ENCODE measurements around the gene DIP2C.
"Not testable (repeated sequence)": the region's sequence is repeated elsewhere in the genome, so short reads cannot be mapped to it uniquely, and the experiment has no call there.

DIP2C gene

GRCh38 chr10:394439-395101 is 294.9 kb downstream of the DIP2C start:
- H3K4me3 Mint-ChIP-seq, H3K36me3 Mint-ChIP-seq, CTCF ChIA-PET, H3K4me1 Mint-ChIP-seq, DNase-seq, H3K27ac Mint-ChIP-seq, H3K27me3 Mint-ChIP-seq, H3K9me3 Mint-ChIP-seq: not testable (repeated sequence)

- CTCF ChIA-PET: no interaction called here
- no peak overlapping the region for H3K27ac Mint-ChIP-seq
- no peak overlapping the region for H3K4me3 Mint-ChIP-seq
- H3K36me3 Mint-ChIP-seq: no peaks in the 10 kb centered on the region
- H3K9me3 Mint-ChIP-seq: no peaks in the 10 kb centered on the region
- DNase-seq: no peak
- no peaks in the 10 kb centered on the region for H3K4me1 Mint-ChIP-seq
- peaks cover 3% of the 10 kb centered on the region for H3K27me3 Mint-ChIP-seq
Observed at GRCh38 chr10:393787-394438, 295.6 kb downstream of the DIP2C start.

GRCh38 chr10:393106-393745 is 296.2 kb downstream of the DIP2C start:
- DNase-seq: no peak
- no peaks in the 10 kb centered on the region for H3K4me1 Mint-ChIP-seq
- H3K27ac Mint-ChIP-seq: no peak overlapping the region
- CTCF ChIA-PET: no interaction called here
- H3K27me3 Mint-ChIP-seq: peaks cover 3% of the 10 kb centered on the region
- no peaks in the 10 kb centered on the region for H3K9me3 Mint-ChIP-seq
- H3K36me3 Mint-ChIP-seq: no peaks in the 10 kb centered on the region
- no peak overlapping the region for H3K4me3 Mint-ChIP-seq

GRCh38 chr10:392705-393037 is 296.8 kb downstream of the DIP2C start:
- Mint-ChIP-seq H3K9me3 (no peaks in the 10 kb centered on the region), H3K36me3 (no peaks in the 10 kb centered on the region), H3K27me3 (peaks cover 3% of the 10 kb centered on the region), H3K27ac (no peak overlapping the region), H3K4me3 (no peak overlapping the region), H3K4me1 (no peaks in the 10 kb centered on the region)
- DNase-seq: no peak
- CTCF ChIA-PET: no interaction called here

- no peaks in the 10 kb centered on the region for H3K9me3 Mint-ChIP-seq
- H3K27me3 Mint-ChIP-seq: no peaks in the 10 kb centered on the region
- H3K4me3 Mint-ChIP-seq: no peak overlapping the region
- H3K4me1 Mint-ChIP-seq: no peaks in the 10 kb centered on the region
- CTCF ChIA-PET: no interaction called here
- H3K36me3 Mint-ChIP-seq: no peaks in the 10 kb centered on the region
- H3K27ac Mint-ChIP-seq: no peak overlapping the region
- DNase-seq: no peak
Observed at GRCh38 chr10:391847-392704, 297.4 kb downstream of the DIP2C start.

GRCh38 chr10:391305-391704 is 298.2 kb downstream of the DIP2C start:
- CTCF ChIA-PET: no interaction called here
- no peaks in the 10 kb centered on the region for H3K36me3 Mint-ChIP-seq
- no peaks in the 10 kb centered on the region for H3K9me3 Mint-ChIP-seq
- H3K27me3 Mint-ChIP-seq: no peaks in the 10 kb centered on the region
- no peaks in the 10 kb centered on the region for H3K4me1 Mint-ChIP-seq
- DNase-seq: no peak
- H3K4me3 Mint-ChIP-seq: no peak overlapping the region
- H3K27ac Mint-ChIP-seq: no peak overlapping the region

GRCh38 chr10:390449-391100 is 298.9 kb downstream of the DIP2C start:
- Mint-ChIP-seq H3K27ac (no peak overlapping the region), H3K4me3 (no peak overlapping the region), H3K4me1 (no peaks in the 10 kb centered on the region), H3K36me3 (no peaks in the 10 kb centered on the region), H3K27me3 (no peaks in the 10 kb centered on the region), H3K9me3 (no peaks in the 10 kb centered on the region)
- no peak for DNase-seq
- CTCF ChIA-PET: no interaction called here

GRCh38 chr10:389836-390448 is 299.5 kb downstream of the DIP2C start:
- Mint-ChIP-seq H3K9me3 (no peaks in the 10 kb centered on the region), H3K4me3 (no peak overlapping the region)

GRCh38 chr10:389261-389790 is 300.1 kb downstream of the DIP2C start:
- CTCF ChIA-PET: no interaction called here
- Mint-ChIP-seq H3K27ac (no peak overlapping the region), H3K27me3 (no peaks in the 10 kb centered on the region), H3K36me3 (no peaks in the 10 kb centered on the region), H3K9me3 (no peaks in the 10 kb centered on the region), H3K4me1 (no peaks in the 10 kb centered on the region), H3K4me3 (no peak overlapping the region)
- no peak for DNase-seq

More at GRCh38 chr10:389836-390448, 299.5 kb downstream of the DIP2C start:
- DNase-seq: no peak
- Mint-ChIP-seq H3K27me3 (no peaks in the 10 kb centered on the region), H3K36me3 (no peaks in the 10 kb centered on the region), H3K27ac (no peak overlapping the region), H3K4me1 (no peaks in the 10 kb centered on the region)
- CTCF ChIA-PET: no interaction called here

GRCh38 chr10:388661-389045 is 300.8 kb downstream of the DIP2C start:
- H3K27me3 Mint-ChIP-seq: no peaks in the 10 kb centered on the region
- DNase-seq: no peak
- no peaks in the 10 kb centered on the region for H3K4me1 Mint-ChIP-seq
- no peak overlapping the region for H3K27ac Mint-ChIP-seq
- H3K4me3 Mint-ChIP-seq: no peak overlapping the region
- H3K36me3 Mint-ChIP-seq: no peaks in the 10 kb centered on the region
- CTCF ChIA-PET: no interaction called here
- H3K9me3 Mint-ChIP-seq: no peaks in the 10 kb centered on the region

- H3K4me3 Mint-ChIP-seq: no peak overlapping the region
- no peaks in the 10 kb centered on the region for H3K9me3 Mint-ChIP-seq
- CTCF ChIA-PET: no interaction called here
- no peak overlapping the region for H3K27ac Mint-ChIP-seq
- DNase-seq: no peak
- no peaks in the 10 kb centered on the region for H3K27me3 Mint-ChIP-seq
- no peaks in the 10 kb centered on the region for H3K36me3 Mint-ChIP-seq
- no peaks in the 10 kb centered on the region for H3K4me1 Mint-ChIP-seq
Observed at GRCh38 chr10:387909-388660, 301.4 kb downstream of the DIP2C start.

- CTCF ChIA-PET: no interaction called here
- Mint-ChIP-seq H3K9me3 (no peaks in the 10 kb centered on the region), H3K27me3 (no peaks in the 10 kb centered on the region), H3K27ac (no peak overlapping the region), H3K36me3 (no peaks in the 10 kb centered on the region), H3K4me1 (peaks cover under 1% of the 10 kb centered on the region), H3K4me3 (no peak overlapping the region)
- no peak for DNase-seq
Observed at GRCh38 chr10:387593-387891, 301.9 kb downstream of the DIP2C start.

GRCh38 chr10:386771-387592 is 302.5 kb downstream of the DIP2C start:
- H3K27ac Mint-ChIP-seq: no peak overlapping the region
- H3K9me3 Mint-ChIP-seq: no peaks in the 10 kb centered on the region
- H3K4me1 Mint-ChIP-seq: peaks cover 5% of the 10 kb centered on the region
- H3K27me3 Mint-ChIP-seq: no peaks in the 10 kb centered on the region
- CTCF ChIA-PET: no interaction called here
- no peak for DNase-seq
- no peak overlapping the region for H3K4me3 Mint-ChIP-seq
- no peaks in the 10 kb centered on the region for H3K36me3 Mint-ChIP-seq

All from activated naive CD4-positive, alpha-beta T cell treated with anti-CD3 and anti-CD28 coated beads, Interleukin-2, amount 10 ng/mL, durations not matched to agents 7 days and 5 days (primary cell).